ENCODE measurements around the gene BAG5.

The BAG5 gene

DNA sequence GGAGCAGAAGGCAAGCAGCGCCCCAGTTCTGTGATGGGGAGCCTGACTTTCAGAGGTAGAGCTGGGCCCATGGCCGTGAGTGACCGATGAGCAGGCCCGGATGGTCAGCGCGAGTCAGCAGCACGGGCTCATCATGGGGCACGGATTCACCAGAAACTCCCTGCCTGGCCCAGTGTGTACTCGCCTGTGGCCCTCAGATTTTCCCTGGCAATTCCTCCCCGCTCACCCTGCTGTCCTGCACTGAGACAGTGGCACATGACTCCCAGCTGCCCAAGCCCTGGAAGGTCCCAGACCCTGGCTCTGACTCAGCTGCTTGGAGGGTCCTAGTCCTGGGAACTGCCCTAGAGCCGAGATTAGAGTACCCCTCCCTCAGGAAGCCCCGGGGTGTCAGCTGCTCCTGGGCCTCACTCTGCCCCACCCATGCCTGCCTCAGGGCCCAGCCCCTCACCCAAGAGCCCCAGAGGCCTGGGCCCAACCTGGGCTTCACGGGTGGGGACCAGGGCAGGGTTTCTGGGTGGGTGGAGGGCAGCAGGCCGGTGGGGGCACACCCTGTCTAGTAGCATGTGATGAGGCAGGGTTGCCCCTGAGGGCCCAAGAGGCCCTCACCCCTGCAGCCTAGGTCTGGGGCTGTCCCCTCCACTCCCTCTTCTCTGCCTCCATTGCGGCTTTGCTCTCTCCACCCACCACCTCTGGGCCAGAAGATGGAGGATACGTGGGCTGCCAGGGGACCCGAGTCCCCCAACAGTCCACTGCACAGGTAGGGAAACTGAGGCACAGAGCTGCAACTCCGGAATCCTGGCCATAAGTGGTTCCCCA lies 25.1 kb downstream of the BAG5 start:
- DNase-seq (ENCODE audit: low read depth): no peak
- TF ChIP-seq, protein P1, sequence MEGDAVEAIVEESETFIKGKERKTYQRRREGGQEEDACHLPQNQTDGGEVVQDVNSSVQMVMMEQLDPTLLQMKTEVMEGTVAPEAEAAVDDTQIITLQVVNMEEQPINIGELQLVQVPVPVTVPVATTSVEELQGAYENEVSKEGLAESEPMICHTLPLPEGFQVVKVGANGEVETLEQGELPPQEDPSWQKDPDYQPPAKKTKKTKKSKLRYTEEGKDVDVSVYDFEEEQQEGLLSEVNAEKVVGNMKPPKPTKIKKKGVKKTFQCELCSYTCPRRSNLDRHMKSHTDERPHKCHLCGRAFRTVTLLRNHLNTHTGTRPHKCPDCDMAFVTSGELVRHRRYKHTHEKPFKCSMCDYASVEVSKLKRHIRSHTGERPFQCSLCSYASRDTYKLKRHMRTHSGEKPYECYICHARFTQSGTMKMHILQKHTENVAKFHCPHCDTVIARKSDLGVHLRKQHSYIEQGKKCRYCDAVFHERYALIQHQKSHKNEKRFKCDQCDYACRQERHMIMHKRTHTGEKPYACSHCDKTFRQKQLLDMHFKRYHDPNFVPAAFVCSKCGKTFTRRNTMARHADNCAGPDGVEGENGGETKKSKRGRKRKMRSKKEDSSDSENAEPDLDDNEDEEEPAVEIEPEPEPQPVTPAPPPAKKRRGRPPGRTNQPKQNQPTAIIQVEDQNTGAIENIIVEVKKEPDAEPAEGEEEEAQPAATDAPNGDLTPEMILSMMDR (conservative IDR thresholded peaks at IDR 0.05; ENCODE audit: low read length): no peak
- H3K4me3 ChIP-seq (ENCODE audit: low read length): no peak overlapping the region

DNA sequence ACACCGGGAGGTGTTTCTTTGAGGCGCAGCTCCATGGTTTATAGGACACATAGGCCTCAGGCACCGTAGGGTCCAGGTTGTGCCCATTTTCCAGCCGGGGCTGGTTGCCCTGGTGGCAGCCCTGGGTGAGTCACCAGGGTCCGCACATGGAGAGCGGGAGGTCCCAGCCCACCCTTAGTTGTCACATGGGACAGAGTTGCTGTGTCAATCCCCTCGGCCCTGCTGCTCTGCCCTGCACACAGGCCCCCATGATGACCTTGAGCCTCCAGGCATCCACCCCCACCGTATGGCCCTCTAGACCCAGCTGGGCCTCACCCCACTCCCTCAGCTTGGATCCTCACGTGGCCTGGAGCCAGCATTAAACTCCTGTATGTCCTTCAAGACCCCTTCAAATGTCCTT lies 25.8 kb downstream of the BAG5 start:
- DNase-seq (ENCODE audit: low read depth): no peak
- TF ChIP-seq, protein P1 (conservative IDR thresholded peaks at IDR 0.05; ENCODE audit: low read length): no peak
- H3K4me3 ChIP-seq (ENCODE audit: low read length): no peak overlapping the region

GRCh38 chr14:103535891-103536565 lies 26.4 kb downstream of the BAG5 start:
- DNase-seq (ENCODE audit: low read depth): no peak
- TF ChIP-seq, protein P1 (conservative IDR thresholded peaks at IDR 0.05; ENCODE audit: low read length): no peak

GRCh38 chr14:103535081-103535890 lies 27.2 kb downstream of the BAG5 start:
- TF ChIP-seq, protein P1 (conservative IDR thresholded peaks at IDR 0.05; ENCODE audit: low read length): no peak
- no peak for DNase-seq (ENCODE audit: low read depth)

More at GRCh38 chr14:103535891-103536565, 26.4 kb downstream of the BAG5 start:
- H3K4me3 ChIP-seq (ENCODE audit: low read length): no peak overlapping the region

DNA sequence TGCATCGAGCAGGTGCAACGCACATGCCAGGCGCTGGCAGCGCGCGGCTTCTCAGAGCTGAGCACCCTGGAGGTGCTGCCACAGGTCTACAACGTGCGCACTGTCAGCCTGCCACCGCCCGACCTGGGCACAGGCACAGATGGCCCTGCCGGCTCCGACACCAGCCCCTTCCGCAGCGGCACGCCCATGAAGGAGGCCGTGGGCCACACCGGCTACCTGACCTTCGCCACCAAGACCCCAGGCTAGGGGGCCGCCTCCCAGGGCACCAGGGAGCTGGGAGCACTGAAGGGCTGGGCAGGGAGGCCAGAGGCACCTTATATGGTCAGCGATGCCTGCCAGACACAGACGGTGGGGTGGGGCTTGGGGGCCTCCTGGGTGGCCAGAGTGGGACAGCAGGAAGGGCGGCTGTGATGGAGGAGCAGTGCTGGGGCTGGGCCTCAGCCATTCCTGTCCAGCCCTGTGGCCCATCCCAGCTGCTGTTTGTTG lies 27.8 kb downstream of the BAG5 start:
- DNase-seq (ENCODE audit: low read depth): no peak
- TF ChIP-seq, protein P1 (conservative IDR thresholded peaks at IDR 0.05; ENCODE audit: low read length): no peak
- no peak overlapping the region for H3K4me3 ChIP-seq (ENCODE audit: low read length)

More at GRCh38 chr14:103535081-103535890, 27.2 kb downstream of the BAG5 start:
- no peak overlapping the region for H3K4me3 ChIP-seq (ENCODE audit: low read length)

GRCh38 chr14:103533999-103534575 lies 28.4 kb downstream of the BAG5 start:
- no peak for DNase-seq (ENCODE audit: low read depth)
- TF ChIP-seq, protein P1 (conservative IDR thresholded peaks at IDR 0.05; ENCODE audit: low read length): no peak
- no peak overlapping the region for H3K4me3 ChIP-seq (ENCODE audit: low read length)

Measured in AG10803 (cell line).